Pancreas (tissue), 10 donors: Measurements from ENCODE around the gene TIGD3. TPM values are rescaled to one million over a fixed set of nuclear protein-coding genes. Genes with fewer than 3 reads are reported as not detected.
"Not testable (repeated sequence)": the region's sequence is repeated elsewhere in the genome, so short reads cannot be mapped to it uniquely, and the experiment has no call there.

Experiments
- ATAC-seq, 4 donors: fragments of 200-7000 bp; cut with Tn5 transposase; one replicate each; pipeline versions ENCODE4 v1.8.0 to v1.9.1; 2020; ENCODE audit warnings: mild to moderate bottlenecking in 4 of 4, moderate library complexity in 4 of 4
- DNase-seq, 6 donors: peaks; one replicate each; pipeline ENCODE4 v3.0.0-alpha.2; 2020
- FAIRE-seq: peaks from 2 replicates; lab custom pipeline; 2012; peaks lifted over from hg19 to GRCh38; lab: Jason Lieb, UNC
- H3K27ac ChIP-seq, 4 donors: fragments of 200-600 bp; sonication (generic); 1 replicate in 3 of 4; 2 replicates in 1 of 4; pipeline versions ENCODE4 v1.5.0 to v1.8.0; 2020
- H3K27me3 ChIP-seq, 4 donors: fragments of 200-600 bp; one replicate each; pipeline ENCODE4 v1.8.0; 2021
- H3K36me3 ChIP-seq, 3 donors: fragments of 200-600 bp; sonication (generic) in 1 of 3; one replicate each; pipeline versions ENCODE4 v1.5.0 to v1.8.0; 2020 to 2021
- H3K4me1 ChIP-seq, 3 donors: fragments of 200-600 bp; one replicate each; pipeline ENCODE4 v1.8.0; 2021
- H3K4me3 ChIP-seq, 4 donors: fragments of 200-600 bp; sonication (generic) in 2 of 4; one replicate each; pipeline versions ENCODE4 v1.5.0 to v1.8.0; 2020 to 2021
- H3K9me3 ChIP-seq, 4 donors: fragments of 200-600 bp; one replicate each; pipeline ENCODE4 v1.8.0; 2021
- CTCF ChIP-seq, 4 donors: fragments of 200-600 bp; sonication (generic) in 3 of 4; IDR thresholded peaks; one replicate each; pipeline versions ENCODE4 v1.5.0 to v1.8.0; 2021; ENCODE audit warnings: antibody characterized with exemption in 4 of 4
- WGBS, 2 donors: extraction: QIAGEN DNeasy Blood & Tissue Kit; methylation state at CpG; one replicate each; pipeline ENCODE4 v1.1.7; 2013; 5-methylcytosine and 5-hydroxymethylcytosine counted together
- intact Hi-C, 3 donors: fragments of 100-400 bp; cut with DNase I; formaldehyde crosslinking; loops; one replicate each; pipeline versions ENCODE4 v1.11.1 to v1.14.2; 2022
- polyA plus RNA-seq, 2 donors: library from polyadenylated mRNA; stranded (reverse); fragments of 200-250 nt; gene quantifications; one replicate each; pipeline ENCODE4 v1.2.3, GENCODE V29; 2013
- total RNA-seq, 6 donors: library from RNA; stranded (reverse); fragmentation: NEBNext Ultra II Directional in 4 of 6; extraction: Animal tissue kit (Norgen Biotek cat#: 25700) in 4 of 6; gene quantifications; one replicate each; pipeline versions ENCODE4 v1.2.1 to v1.2.4, GENCODE V29; 2021 to 2023
- donor health status: healthy with polysubstance abuse.
- donor health status: DM: no; HTN: no; CAD: no; lungs with moderate emphysema.
- donor health status: DM: no; HTN: no; CAD: no.
- donor health status: control.
- donor health status: control.
- donor health status: Bipolar disorder and iron deficiency.
- donor health status: DM: yes; HTN: yes; CAD: no.
- donor health status: DM: no; HTN: no; CAD: no.
- donor health status: DM: no; HTN: no; CAD: no.
- donor health status: DM: yes; HTN: yes; CAD: no.

TIGD3 gene
- total and polyA plus RNA-seq, 8 donors = 0.06 to 0.68 (median 0.15) TPM; not detected in 2

GRCh38 chr11:65330544-65330943 is 24.0 kb upstream of the TIGD3 start:
- H3K9me3 ChIP-seq = no peaks in the 10 kb centered on the region
- no peak overlapping the region for H3K4me3 ChIP-seq
- no peak for FAIRE-seq
- H3K36me3 ChIP-seq = no peaks in the 10 kb centered on the region
- WGBS, 2 donors = 61 to 62% methylated on average over 7 of the region's 7 CpGs
- ATAC-seq = no peak
- peak in 1 of 6 donors; percentile 11 for DNase-seq
- intact Hi-C loops = no loop called here
- H3K27ac ChIP-seq = no peak overlapping the region
- peaks cover 3 to 13% (median 7%) of the 10 kb centered on the region in 3 donors for H3K4me1 ChIP-seq
- H3K27me3 ChIP-seq = no peaks in the 10 kb centered on the region
- no peak for TF ChIP-seq CTCF (IDR thresholded peaks at IDR 0.05)

- peak in 1 of 6 donors; percentile 7 for DNase-seq
- intact Hi-C loops, ATAC-seq, H3K36me3 ChIP-seq, H3K27ac ChIP-seq, FAIRE-seq, H3K9me3 ChIP-seq, H3K27me3 ChIP-seq, H3K4me3 ChIP-seq: not testable (repeated sequence)
- 95 to 96% methylated on average over 9 of the region's 9 CpGs for WGBS, 2 donors
- H3K4me1 ChIP-seq = peaks cover 3 to 13% (median 7%) of the 10 kb centered on the region in 3 donors
Observed at GRCh38 chr11:65332591-65332990, 22.0 kb upstream of the TIGD3 start.

GRCh38 chr11:65334696-65335295 is 19.8 kb upstream of the TIGD3 start:
- no peak for FAIRE-seq
- ATAC-seq = no peak

GRCh38 chr11:65338676-65339075 is 15.9 kb upstream of the TIGD3 start:
- FAIRE-seq (no peak), DNase-seq (no peak), ATAC-seq (no peak)
- 77 to 83% methylated on average over 7 of the region's 7 CpGs for WGBS, 2 donors
- intact Hi-C loops = no loop called here
- H3K36me3 ChIP-seq = peaks cover 4 to 36% (median 22%) of the 10 kb centered on the region in 3 donors
- no peak overlapping the region for H3K27ac ChIP-seq
- H3K4me3 ChIP-seq = no peak overlapping the region
- no peaks in the 10 kb centered on the region for H3K9me3 ChIP-seq
- no peaks in the 10 kb centered on the region for H3K27me3 ChIP-seq
- TF ChIP-seq CTCF (IDR thresholded peaks at IDR 0.05) = no peak
- peaks cover 0 to 8% (median 7%) of the 10 kb centered on the region in 3 donors for H3K4me1 ChIP-seq

More at GRCh38 chr11:65334696-65335295, 19.8 kb upstream of the TIGD3 start:
- WGBS, 2 donors = 21 to 34% methylated on average over 5 of the region's 5 CpGs
- no peak for TF ChIP-seq CTCF (IDR thresholded peaks at IDR 0.05)
- intact Hi-C loops = no loop called here
- H3K4me1 ChIP-seq = peaks cover 0 to 9% (median 7%) of the 10 kb centered on the region in 3 donors
- H3K27me3 ChIP-seq = no peaks in the 10 kb centered on the region
- DNase-seq = no peak
- no peaks in the 10 kb centered on the region for H3K36me3 ChIP-seq
- H3K27ac ChIP-seq = no peak overlapping the region
- no peaks in the 10 kb centered on the region for H3K9me3 ChIP-seq
- peak overlapping the region; percentile 45 to 93 (median 88) for H3K4me3 ChIP-seq

GRCh38 chr11:65340226-65340625 is 14.3 kb upstream of the TIGD3 start:
- no peak for FAIRE-seq
- no peaks in the 10 kb centered on the region for H3K9me3 ChIP-seq
- ATAC-seq = no peak
- no peak overlapping the region for H3K27ac ChIP-seq
- 92 to 95% methylated on average over 11 of the region's 11 CpGs for WGBS, 2 donors
- TF ChIP-seq CTCF (IDR thresholded peaks at IDR 0.05) = no peak
- intact Hi-C loops = no loop called here
- no peaks in the 10 kb centered on the region for H3K27me3 ChIP-seq
- no peak for DNase-seq
- H3K4me1 ChIP-seq = peaks cover 0 to 2% (median 0%) of the 10 kb centered on the region in 3 donors
- H3K36me3 ChIP-seq = peaks cover 4 to 51% (median 25%) of the 10 kb centered on the region in 3 donors
- no peak overlapping the region for H3K4me3 ChIP-seq
